Measurements from ENCODE around the gene SAPCD2.
A peak's percentile ranks its signal among the peaks of the same experiment; 100 is the strongest.
"Not testable (repeated sequence)": the region's sequence is repeated elsewhere in the genome, so short reads cannot be mapped to it uniquely, and the experiment has no call there.

Gene SAPCD2

DNA sequence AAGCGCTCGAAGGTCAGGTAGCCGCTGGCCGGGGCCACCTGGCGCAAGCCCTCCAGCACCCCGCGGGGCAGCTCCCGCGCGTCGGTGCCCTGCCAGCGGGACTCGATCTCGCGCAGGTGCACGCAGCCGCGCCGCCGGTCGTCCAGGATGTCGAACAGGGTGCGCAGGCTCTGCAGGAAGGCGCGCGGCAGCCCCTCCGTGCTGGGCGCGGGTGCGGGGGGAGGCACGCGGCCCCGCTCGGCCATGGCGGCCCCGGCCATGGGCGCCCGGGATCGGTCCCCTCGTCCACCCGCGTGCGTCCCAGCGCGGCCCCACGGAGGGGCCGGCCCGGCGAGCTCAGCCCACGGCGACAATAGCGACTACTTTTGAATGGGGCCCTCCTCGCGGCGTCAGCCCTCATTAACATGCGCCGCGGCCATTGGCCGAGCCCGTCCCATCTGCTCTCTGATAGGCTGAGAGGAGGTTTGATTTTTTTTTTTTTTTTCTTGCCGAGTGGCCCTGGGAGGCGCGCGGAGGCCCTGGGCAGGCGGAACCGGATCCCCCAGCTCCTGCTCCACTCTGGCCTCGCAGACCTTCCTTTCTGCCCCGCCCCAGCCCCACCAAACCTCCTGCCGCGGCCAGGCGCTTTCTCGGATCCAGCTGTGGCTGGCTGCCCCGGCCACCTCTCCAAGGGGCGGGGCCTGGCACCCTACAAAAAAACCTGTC, at the start of gene SAPCD2:
SAPCD2 (minus strand) TSS at position 357 of the 705 bp plus-strand sequence; CDS start at position 260, 97 bp downstream.
- peak; percentile 84 for DNase-seq (ENCODE audit: low spot score)

- DNase-seq (ENCODE audit: low spot score): not testable (repeated sequence)
Observed at GRCh38 chr9:137118092-137118603, 47.8 kb upstream of the SAPCD2 start.

GRCh38 chr9:137117269-137117731, 46.9 kb upstream of the SAPCD2 start:
- DNase-seq (ENCODE audit: low spot score): no peak

GRCh38 chr9:137116728-137117127, 46.4 kb upstream of the SAPCD2 start:
- DNase-seq (ENCODE audit: low spot score): no peak

GRCh38 chr9:137116027-137116507, 45.7 kb upstream of the SAPCD2 start:
- DNase-seq (ENCODE audit: low spot score): no peak

DNA sequence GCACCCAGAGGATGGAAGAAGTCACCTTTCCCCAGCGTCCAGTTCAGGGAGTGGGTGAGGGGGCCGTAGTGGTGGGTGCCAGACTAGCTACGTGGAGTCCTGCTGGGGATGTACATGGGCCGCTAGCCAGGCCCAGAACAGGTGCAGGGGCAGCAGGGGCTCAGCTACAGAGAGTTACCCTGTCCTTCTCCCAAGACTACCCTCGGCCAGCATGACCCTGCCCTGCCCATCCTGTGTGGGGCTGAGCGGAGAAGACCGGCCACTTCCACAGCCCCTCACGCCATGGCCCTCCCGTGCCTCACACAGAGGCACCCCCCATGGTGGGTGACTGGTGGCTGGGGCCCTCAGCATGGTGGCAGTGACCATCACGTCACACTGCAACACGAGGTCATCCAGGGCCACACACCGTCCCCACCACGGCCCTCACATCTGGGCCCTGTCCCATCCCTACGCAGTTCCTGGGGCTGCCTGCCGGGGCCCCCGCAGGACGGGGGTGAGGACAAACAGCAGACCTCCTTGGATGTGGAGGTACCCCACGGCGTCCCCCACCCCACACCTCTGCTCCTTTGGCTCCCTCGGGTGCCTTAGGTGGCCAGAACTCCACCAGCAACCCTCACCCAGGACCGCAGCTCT, 45.2 kb upstream of the SAPCD2 start:
- DNase-seq (ENCODE audit: low spot score): no peak

GRCh38 chr9:137114613-137115393, 44.4 kb upstream of the SAPCD2 start, which contains the start of gene DPP7:
Gene DPP7, minus strand, starts transcription at chr9:137114733. Its CDS starts 20 bp downstream, at chr9:137114713.
- no peak for DNase-seq (ENCODE audit: low spot score)

DNA sequence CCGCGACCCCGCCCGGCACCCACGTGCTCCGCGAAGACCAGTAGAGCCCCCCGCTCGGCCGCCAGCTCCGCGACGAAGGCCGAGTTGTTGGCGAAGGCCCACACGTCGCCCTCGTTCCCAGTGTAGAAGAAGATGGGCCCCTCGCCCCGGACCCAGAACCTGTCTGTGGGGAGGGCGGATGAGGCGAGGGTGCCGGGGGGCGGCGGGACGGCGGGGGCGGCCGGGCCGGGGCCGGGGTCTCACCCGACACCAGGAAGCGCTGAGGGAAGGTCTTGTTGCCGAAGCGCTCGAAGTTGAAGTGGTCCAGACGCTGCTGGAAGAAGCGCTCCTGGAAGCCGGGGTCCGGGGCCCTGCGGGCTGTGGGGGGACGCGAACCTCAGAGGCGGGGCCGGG, 43.9 kb upstream of the SAPCD2 start:
- DNase-seq (ENCODE audit: low spot score): no peak

- no peak for DNase-seq (ENCODE audit: low spot score)
Observed at GRCh38 chr9:137113385-137114159, 43.2 kb upstream of the SAPCD2 start.

DNA sequence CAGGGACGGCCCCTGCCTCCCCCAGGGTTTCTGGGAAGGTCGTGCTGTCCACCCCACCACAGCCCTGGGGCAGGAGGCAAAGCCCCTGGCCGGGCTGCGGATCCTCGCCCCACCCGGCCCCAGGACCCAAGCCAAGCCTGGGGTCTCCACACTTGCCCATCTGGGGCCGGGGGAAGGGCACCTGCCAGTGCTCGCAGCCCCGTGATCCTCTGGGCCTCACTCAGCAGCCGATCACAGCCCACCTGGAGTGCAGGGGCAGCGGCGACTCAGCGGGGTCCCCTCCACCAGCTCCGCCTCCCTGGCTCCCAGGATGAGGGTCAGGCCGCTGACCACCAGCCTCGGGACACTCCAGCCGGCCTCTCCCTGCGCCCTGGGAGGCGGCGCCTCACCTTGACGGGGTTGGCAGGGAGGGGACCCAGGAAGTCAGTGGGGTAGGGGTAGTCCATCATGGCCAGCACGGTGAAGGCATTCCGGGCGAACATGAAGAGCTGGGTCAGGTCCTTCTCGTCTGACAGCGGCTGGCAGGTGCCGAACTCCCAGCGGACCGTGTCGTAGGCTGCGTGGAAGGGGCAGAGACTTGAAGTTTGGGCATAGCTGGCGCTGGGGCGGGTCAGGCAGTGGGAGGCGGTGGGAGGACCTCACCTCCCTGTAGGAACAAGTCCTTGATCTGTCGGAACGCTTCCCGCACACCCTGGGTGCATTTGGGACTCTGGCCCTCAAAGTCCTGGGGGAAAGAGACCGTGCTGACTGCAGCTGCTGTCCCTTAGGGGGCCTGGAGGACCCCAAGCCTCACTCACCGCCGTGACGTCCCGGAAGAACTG, 42.4 kb upstream of the SAPCD2 start:
- DNase-seq (ENCODE audit: low spot score): no peak

- no peak for DNase-seq (ENCODE audit: low spot score)
Observed at GRCh38 chr9:137111788-137112563, 41.6 kb upstream of the SAPCD2 start.

DNA sequence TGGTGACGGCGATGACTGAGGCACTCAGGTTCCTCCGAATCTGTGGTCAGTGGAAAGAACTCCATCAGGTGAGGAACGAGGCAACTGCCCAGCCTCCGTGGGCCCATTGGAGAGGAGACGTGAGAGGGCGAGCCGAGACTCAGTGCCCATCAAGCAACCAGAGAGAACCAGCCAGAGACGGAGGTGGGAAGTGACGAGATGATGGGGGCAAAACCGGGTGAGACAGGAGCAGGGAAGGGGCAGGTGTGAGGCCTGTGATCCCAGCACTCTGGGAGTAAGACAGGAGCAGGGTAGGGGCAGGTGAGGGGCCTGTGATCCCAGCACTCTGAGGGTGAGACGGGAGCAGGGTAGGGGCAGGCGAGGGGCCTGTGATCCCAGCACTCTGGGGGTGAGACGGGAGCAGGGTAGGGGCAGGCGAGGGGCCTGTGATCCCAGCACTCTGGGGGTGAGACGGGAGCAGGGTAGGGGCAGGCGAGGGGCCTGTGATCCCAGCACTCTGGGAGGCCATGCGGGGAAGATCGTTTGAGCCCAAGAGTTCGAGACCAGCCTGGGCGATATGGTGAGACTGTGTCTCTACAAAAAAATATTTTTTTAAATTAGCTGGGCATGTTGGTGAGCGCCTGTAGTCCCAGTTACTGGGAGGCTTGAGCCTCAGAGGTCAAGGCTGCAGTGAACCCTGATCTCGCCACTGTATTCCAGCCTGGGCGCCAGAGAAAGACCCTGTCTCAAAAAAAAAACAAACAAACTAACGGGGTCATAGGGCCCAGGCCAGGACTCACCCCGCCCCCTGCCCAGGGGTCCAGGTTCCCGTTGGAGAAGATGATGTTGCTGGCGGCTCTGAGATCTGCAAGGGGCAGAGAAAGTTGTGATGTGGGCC, 40.8 kb upstream of the SAPCD2 start:
- DNase-seq (ENCODE audit: low spot score): no peak

- DNase-seq (ENCODE audit: low spot score): no peak
Observed at GRCh38 chr9:137110147-137110910, 40.0 kb upstream of the SAPCD2 start.

- DNase-seq (ENCODE audit: low spot score): no peak
Observed at GRCh38 chr9:137109250-137110146, 39.1 kb upstream of the SAPCD2 start.

- no peak for DNase-seq (ENCODE audit: low spot score)
Observed at GRCh38 chr9:137108608-137109249, 38.4 kb upstream of the SAPCD2 start.

DNA sequence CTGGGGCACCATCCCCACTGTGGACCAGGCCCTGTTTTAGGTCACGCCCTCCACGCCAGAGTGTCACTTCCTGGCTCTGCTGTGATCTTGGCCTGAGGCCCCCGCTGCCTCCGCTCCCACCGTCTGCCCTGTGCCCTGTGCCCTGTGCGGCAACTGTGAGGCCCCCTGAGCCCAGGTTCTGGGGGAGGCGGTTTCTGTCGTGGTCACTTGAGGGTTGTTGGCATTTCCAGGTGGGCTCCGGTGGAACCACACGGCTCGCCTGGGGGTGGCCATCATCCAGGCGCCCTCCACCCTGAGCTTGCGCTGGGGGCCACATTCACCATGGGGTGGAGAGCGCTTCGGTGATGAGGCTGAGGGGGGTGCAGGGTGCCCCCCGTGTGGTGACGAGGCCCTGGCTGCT, 37.6 kb upstream of the SAPCD2 start:
- no peak for DNase-seq (ENCODE audit: low spot score)

Data from kidney capillary endothelial cell (primary cell).